ENCODE data around the gene GPR4. TPM values are rescaled to one million over a fixed set of nuclear protein-coding genes. Genes with fewer than 3 reads are reported as not detected.
A peak's percentile ranks its signal among the peaks of the same experiment; 100 is the strongest.
"Not testable (repeated sequence)": the region's sequence is repeated elsewhere in the genome, so short reads cannot be mapped to it uniquely, and the experiment has no call there.

GPR4 gene
- 0.20 TPM for total RNA-seq

- no peak for DNase-seq
Measured at GRCh38 chr19:45601524-45602374, at the start of gene GPR4. TSS of gene GPR4 (minus strand) at chr19:45602212. CDS start at chr19:45591866, 10,346 bp downstream.

- DNase-seq = no peak
Measured at GRCh38 chr19:45650722-45651121, 48.7 kb upstream of the GPR4 start.

DNA sequence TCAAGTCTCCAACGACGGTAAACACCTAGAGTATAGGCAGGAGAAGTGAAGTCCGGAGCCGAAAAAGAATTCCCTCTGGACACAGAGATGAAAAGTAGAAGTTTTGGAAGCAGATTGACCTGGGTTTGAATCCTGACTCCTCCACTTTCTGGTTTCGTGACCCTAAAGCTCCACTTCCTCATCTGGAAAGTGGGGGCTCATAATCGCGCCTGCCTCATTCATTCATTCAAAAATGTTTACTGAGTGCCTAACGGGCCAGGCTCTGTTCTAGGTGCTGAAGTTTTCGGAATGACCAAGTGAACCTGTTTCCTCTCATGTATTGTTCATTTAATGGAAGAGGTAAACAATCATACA, 44.3 kb upstream of the GPR4 start:
- DNase-seq = no peak

DNA sequence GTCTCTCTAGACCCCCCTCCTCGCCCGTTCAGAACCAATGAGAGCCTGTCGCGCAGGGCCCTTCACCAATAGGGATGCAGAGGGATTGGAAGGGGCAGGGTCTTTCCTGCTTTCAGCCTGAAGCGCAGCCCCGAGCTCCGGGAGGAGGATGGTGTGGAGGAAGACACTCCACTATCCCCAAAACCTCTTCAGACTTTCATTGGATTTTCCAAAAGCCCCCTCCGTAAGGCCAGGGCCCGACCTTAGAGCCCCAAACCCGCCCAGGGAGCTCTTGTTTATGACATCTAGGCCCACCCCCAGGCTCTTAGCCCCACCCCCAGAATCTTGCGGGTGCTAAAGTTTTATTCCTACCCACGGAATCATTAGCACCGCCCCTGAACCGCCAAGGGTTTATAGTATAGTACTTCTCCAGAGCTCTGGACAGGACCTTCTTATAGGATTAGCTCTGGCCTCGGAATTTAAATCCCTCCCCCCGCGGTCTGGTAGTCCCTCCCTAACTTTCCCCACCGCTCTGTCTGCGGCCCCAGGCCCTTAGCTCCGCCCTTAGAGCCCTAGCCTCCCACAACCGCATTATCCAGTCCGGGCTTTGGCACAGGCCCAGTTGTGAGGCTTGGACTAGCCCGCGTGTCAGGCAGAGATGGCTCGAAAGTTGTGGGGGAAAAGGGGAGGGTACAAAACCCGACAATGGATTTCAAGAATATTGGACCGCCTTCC, 43.8 kb upstream of the GPR4 start:
- DNase-seq = peak; percentile 52

- DNase-seq = no peak
Measured at GRCh38 chr19:45645068-45645630, 43.1 kb upstream of the GPR4 start.

GRCh38 chr19:45643927-45644771, 42.1 kb upstream of the GPR4 start:
- DNase-seq = no peak

DNA sequence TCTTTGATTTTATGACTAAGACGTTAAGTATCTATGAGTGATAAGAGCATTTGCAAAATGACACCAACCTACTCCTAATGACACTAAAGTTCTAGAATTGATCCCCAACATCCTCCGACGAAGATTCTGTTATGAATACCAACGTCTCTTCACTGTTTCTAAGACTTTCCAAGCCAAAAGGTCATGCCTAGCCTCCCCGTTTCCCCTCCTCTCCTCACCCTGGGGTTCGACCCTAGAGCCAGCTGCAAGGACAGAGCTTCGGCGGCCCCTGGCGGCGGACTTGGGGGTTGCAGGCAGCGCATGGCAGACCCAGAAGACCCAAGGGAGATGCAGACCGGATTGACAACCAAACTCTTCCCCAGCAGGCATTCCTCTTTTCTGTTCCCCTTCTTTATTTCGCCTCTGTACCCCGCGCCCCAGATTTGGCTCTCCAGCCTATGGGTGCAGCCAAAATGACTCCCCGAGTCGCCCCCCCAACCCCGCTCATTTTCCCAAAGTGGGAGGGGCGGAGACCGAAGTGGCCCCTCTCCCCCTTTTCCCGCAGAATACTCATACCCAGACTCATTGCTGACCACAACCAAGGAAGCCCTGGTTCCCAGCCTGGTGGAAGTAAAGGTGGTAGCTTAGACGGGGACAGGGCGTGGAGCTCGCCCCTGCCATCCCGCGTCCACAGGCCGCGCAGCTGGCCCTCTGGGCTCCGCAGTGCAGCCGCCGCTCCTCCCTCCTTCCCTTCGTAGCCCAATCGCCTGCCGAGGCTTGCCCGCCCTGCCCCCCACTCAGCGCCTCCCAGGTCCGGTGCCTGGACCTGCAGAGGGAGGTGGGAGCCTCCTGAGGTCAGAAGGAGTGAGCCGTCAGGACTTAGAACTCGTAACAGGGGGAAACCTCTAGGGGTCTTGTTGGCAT, 41.3 kb upstream of the GPR4 start:
- peak; percentile 80 for DNase-seq

DNA sequence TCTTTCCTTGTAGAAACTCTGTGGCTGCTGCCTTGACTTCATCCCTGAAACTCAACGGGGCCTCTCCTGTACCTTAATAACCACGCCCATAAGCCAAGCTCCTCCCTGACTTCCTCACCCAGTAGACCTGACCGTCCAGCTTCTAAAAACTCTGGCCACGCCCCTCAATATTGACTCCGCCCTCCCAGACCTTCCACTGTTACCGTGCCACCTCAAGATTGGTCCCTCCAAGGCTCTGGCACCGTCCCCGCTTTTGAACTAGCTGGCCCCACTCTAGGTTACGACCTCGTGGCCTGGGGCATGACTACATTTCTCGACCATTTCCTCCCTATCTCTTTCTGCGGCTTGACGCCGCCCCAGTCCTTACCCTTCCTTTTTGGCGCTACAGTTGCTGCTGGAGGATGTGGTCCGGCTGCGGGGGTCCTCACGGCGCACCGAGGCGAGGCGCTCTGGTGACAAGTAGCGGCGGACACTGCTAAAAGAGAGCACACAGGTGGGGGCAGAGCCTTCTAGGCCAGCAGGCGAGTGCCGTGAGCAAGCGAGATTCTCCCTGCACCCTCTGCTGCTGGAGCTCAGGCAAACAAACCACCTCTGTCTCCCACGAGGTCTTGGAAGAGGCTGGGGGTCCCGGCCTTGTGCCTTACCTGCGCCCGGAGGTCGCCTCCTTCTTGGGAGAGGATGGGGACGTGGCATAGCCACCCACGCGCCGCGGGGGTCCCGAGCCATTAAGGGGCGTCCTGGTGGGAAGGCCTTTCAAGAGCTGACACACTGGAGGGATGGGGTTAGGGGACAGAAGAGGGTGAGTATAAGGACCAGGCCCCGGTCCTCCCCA, 39.5 kb upstream of the GPR4 start:
- no peak for DNase-seq

GRCh38 chr19:45640849-45641273, 38.8 kb upstream of the GPR4 start:
- DNase-seq = no peak

- peak; percentile 15 for DNase-seq
Measured at GRCh38 chr19:45638930-45639729, 37.1 kb upstream of the GPR4 start, which contains the start of gene EML2. TSS of gene EML2 (minus strand) at chr19:45639397. CDS start at chr19:45639376, 21 bp downstream.

- DNase-seq = no peak
Measured at GRCh38 chr19:45637890-45638667, 36.1 kb upstream of the GPR4 start.

DNA sequence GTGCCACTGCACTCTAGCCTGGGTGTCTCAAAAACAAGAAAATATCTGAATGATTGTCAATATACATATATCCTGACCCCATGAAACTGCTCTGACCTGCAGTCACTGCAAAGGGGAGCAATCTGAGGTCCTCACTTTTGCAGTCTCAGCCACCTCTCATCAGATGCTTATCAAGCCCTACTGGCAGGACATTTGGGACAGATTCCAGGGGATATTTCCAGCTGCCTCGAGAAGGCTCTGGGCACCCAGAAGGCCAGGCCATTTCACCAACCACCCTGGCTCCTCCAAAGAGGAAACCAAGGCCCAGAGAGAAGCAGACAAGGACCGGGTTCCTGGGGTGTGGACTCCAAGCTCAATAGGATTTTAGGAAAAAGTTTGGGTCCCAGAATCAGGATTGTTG, 34.9 kb upstream of the GPR4 start:
- no peak for DNase-seq

GRCh38 chr19:45636275-45636674, 34.3 kb upstream of the GPR4 start:
- no peak for DNase-seq

DNA sequence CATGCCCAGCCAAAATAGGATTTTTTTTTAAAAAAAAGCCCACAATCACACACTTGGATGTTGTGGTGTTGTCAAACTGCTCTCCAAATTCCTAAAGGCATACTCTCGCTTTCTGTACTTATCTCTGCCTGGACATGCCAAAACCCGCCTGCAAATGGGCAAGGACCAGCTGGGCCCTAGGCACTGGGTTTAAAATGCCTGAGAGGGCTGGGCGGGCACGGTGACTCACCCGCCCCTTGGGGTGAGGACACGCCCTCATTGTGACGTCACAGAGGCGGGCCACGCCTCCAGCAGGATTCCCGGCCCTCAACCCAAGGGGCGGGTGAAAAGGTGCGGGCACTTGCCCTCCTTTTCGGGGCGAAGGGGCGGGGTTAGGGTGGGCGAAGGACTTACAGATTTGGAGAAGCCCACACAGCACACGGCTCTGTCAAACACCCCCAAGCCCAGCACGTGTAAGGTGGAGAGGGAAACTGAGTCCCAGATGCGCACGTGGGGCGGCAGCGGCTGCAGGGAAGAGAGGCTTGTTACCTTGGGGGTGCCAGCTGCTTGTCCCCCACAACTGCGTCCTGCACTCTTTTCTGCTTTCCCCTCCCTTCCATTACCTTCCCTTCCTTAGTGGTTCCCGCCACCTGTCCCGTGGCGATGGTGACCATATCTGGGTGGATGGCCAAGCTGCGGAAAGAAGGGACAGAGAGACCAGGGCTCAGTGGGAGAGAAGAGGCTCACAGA, 30.6 kb upstream of the GPR4 start:
- DNase-seq = peak; percentile 27

GRCh38 chr19:45630463-45630862, 28.5 kb upstream of the GPR4 start:
- no peak for DNase-seq

DNA sequence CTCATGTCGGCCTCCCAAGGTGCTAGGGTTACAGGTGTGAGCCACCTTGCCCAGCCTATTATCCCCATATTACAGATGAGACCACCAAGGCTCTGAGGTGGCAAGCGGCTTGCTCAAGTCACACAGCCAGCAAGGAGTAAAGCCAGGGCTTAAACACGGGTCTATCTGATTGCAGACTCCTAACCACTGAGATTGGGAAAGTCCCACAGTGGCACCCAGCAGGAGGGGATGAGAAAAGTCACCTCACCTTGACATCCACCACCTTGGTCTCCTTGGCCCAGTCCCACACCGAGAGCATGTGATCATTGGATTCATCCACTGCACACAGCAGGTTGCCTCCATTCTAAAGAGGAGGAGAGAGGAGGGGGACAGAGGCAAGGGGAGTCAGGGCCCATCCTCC, 27.7 kb upstream of the GPR4 start:
- DNase-seq = no peak

DNA sequence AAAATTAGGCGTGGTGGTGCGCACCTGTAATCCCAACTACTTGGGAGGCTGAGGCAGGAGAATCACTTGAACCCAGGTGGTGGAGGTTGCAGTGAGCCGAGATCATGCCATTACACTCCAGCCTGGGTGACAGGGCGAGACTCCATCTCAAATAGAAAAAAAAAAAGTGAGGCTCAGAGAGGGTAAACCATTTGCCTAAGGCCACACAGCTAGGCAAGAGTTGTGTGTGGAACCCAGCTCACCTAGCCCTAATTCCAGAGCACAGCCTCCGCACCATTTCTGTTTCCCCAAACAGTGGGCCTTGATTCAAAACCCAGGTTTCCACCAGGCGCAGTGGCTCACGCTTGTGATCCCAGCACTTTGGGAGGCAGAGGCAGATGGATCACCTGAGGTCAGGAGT, 26.2 kb upstream of the GPR4 start:
- DNase-seq = not testable (repeated sequence)

GRCh38 chr19:45623984-45624383, 22.0 kb upstream of the GPR4 start:
- DNase-seq = no peak

Measured in skin of body (tissue), 2 donors.